K562 (cell line): ENCODE data around the gene LAMB1. TPM values are rescaled to one million over a fixed set of nuclear protein-coding genes. Genes with fewer than 3 reads are reported as not detected.

Experiments used
- CEBPG ChIP-seq, 3 experiments: fragments of 200-800 bp in 1 of 3; sonication (Bioruptor generic) in 1 of 3; sonication (generic) in 1 of 3; formaldehyde crosslinking in 1 of 3; IDR thresholded peaks in 2 of 3; conservative IDR thresholded peaks in 1 of 3; 2 replicates each; pipeline versions ENCODE4 v1.6.1 to v1.8.0; 2016 to 2022; ENCODE audit warnings: missing compliant biosample characterization in 2 of 3, missing genetic modification characterization in 2 of 3, mild to moderate bottlenecking in 1 of 3, missing genetic modification reagents in 1 of 3
- ESRRA ChIP-seq: fragments of 450-650 bp; IDR thresholded peaks from 2 replicates; pipeline ENCODE4 v1.6.1; 2014; ENCODE audit warnings: low read depth, mild to moderate bottlenecking, moderate library complexity, borderline replicate concordance
- KDM2B ChIP-seq: fragments of 250-450 bp; sonication (Bioruptor Pico); IDR thresholded peaks from 2 replicates; pipeline ENCODE4 v1.8.0; 2021; ENCODE audit warnings: mild to moderate bottlenecking, moderate library complexity
- MGA ChIP-seq: fragments of 450-650 bp; IDR thresholded peaks from 2 replicates; pipeline ENCODE4 v1.6.1; 2016; ENCODE audit warnings: mild to moderate bottlenecking, moderate library complexity
- PHB ChIP-seq: fragments of 250-450 bp; sonication (Bioruptor Pico); IDR thresholded peaks from 2 replicates; pipeline ENCODE4 v1.5.0; 2021
- POLR2A ChIP-seq: fragments of 450-650 bp; conservative IDR thresholded peaks from 2 replicates; pipeline ENCODE4 v1.6.1; 2016
- SREBF2 ChIP-seq: sonication (generic); formaldehyde crosslinking; IDR thresholded peaks from 2 replicates; pipeline ENCODE4 v1.4.0; 2020; ENCODE audit warnings: mild to moderate bottlenecking, missing genetic modification reagents
- TFE3 ChIP-seq: fragments of 450-650 bp; formaldehyde crosslinking; IDR thresholded peaks from 2 replicates; pipeline ENCODE4 v1.4.0; 2020; ENCODE audit warnings: mild to moderate bottlenecking, mixed read lengths
- ZNF239 ChIP-seq: fragments of 250-450 bp; sonication (Bioruptor Pico); IDR thresholded peaks from 2 replicates; pipeline ENCODE4 v1.4.0; 2020; ENCODE audit warnings: mild to moderate bottlenecking
- polyA plus RNA-seq, 8 experiments: library from polyadenylated mRNA; depleted of rRNA in 4 of 8; stranded (reverse) in 5 of 8; unstranded in 3 of 8; fragments of >200 nt; fragmentation: Nextera tagmentation in 2 of 8; fragmentation: Illumina TruSeq in 1 of 8; extraction: Ambion mirVana in 2 of 8; extraction: Trizol in 1 of 8; gene quantifications; 2 replicates each; pipeline versions ENCODE4 v1.2.1 to v1.2.3, GENCODE V29; 2011 to 2014; ENCODE audit warnings: inconsistent platforms in 1 of 8, missing spikeins in 1 of 8
- total RNA-seq, 7 experiments: library from RNA; depleted of rRNA in 6 of 7; stranded (reverse); fragments of >200 nt in 6 of 7; fragmentation: Illumina TruSeq in 2 of 7; extraction: Trizol in 2 of 7; gene quantifications; 2 replicates each; pipeline versions ENCODE4 v1.2.1 to v1.2.3, GENCODE V29; 2011 to 2021; ENCODE audit warnings: low replicate concordance in 1 of 7
- TF ChIP-seq, protein P1 (sequence below): fragments of 250-450 bp; sonication (Bioruptor Pico); IDR thresholded peaks from 2 replicates; pipeline ENCODE4 v1.5.0; 2022; ENCODE audit warnings: mild to moderate bottlenecking

LAMB1 gene
- total and polyA plus RNA-seq, 9 of the 15 experiments (the other 6 are each of a cell fraction or from before 2014, with no cell fraction given): 6.0 to 17.7 (median 12.3) TPM

DNA sequence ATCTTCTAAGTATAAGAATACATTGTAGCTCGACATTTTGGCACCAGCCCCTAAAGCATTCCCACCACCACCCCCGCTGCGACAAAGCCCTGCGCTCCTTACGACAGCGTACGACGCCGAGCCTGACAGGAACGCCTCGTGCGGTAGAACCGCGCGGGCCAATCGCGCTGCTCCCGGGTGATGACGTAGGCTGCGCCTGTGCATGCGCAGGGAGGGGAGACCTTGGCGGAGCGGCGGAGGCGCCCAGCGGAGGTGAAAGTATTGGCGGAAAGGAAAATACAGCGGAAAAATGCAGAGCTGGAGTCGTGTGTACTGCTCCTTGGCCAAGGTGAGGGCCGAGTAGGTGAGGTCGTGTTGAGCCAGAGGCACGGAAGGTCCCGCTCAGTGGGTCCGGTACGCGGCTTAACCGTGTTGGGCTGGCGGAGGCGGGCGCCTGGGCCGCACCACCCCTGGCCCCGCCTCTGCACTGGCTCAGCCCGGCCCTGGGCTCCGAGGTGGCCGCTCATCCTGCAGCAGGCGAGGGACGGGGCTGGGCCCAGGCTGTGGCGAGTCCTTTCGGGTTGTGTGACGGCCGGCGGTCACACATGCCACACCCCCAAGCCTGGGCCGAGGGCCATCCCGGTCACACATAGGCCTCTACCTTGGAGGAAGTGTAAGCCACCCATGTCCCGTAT lies 111.9 kb downstream of the LAMB1 start, which contains the start of gene DLD (continued):
- TF ChIP-seq ESRRA: peak; percentile 96
- no peak for TF ChIP-seq ZNF239 (CRISPR knock-in tag)
- TF ChIP-seq CEBPG (CRISPR knock-in tag; IDR thresholded peaks at IDR 0.05): no peak; the same call in 1 of the 2 replicates
- no peak for TF ChIP-seq CEBPG (tag; conservative IDR thresholded peaks at IDR 0.05 in 1 of 2, IDR thresholded peaks at IDR 0.05 in 1 of 2)
- peak; percentile 89; the same call in 1 of the 2 replicates for TF ChIP-seq PHB (CRISPR knock-in tag)
- TF ChIP-seq SREBF2 (CRISPR knock-in tag): no peak
- TF ChIP-seq KDM2B (CRISPR knock-in tag): peak; percentile 72; the same call in 1 of the 2 replicates
- peak; percentile 97 for TF ChIP-seq MGA
- TF ChIP-seq TFE3: no peak
- TF ChIP-seq POLR2A: peak; percentile 99
- TF ChIP-seq, protein P1, sequence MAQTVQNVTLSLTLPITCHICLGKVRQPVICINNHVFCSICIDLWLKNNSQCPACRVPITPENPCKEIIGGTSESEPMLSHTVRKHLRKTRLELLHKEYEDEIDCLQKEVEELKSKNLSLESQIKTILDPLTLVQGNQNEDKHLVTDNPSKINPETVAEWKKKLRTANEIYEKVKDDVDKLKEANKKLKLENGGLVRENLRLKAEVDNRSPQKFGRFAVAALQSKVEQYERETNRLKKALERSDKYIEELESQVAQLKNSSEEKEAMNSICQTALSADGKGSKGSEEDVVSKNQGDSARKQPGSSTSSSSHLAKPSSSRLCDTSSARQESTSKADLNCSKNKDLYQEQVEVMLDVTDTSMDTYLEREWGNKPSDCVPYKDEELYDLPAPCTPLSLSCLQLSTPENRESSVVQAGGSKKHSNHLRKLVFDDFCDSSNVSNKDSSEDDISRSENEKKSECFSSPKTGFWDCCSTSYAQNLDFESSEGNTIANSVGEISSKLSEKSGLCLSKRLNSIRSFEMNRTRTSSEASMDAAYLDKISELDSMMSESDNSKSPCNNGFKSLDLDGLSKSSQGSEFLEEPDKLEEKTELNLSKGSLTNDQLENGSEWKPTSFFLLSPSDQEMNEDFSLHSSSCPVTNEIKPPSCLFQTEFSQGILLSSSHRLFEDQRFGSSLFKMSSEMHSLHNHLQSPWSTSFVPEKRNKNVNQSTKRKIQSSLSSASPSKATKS (CRISPR knock-in tag): no peak
